GM12892 (cell line): ENCODE data around the gene C5orf47.

Experiments used
- DNase-seq: peaks from one replicate; pipeline ENCODE4 v3.0.0; 2011; ENCODE audit not compliant: insufficient read length
- FAIRE-seq: peaks from 2 replicates; lab custom pipeline; 2011; peaks lifted over from hg19 to GRCh38; lab: Jason Lieb, UNC
- POLR2A ChIP-seq: IDR thresholded peaks from 2 replicates; pipeline ENCODE4 v1.6.1; 2011; ENCODE audit warnings: low read depth, low read length, control low read depth
- POLR2AphosphoS5 ChIP-seq: IDR thresholded peaks from 2 replicates; pipeline ENCODE4 v1.6.1; 2011; ENCODE audit warnings: low read depth, low read length, control low read depth
- TAF1 ChIP-seq: IDR thresholded peaks from 2 replicates; pipeline ENCODE4 v1.6.1; 2011; ENCODE audit warnings: low read depth, mild to moderate bottlenecking, control low read depth, low read length, borderline replicate concordance

C5orf47 gene

DNA sequence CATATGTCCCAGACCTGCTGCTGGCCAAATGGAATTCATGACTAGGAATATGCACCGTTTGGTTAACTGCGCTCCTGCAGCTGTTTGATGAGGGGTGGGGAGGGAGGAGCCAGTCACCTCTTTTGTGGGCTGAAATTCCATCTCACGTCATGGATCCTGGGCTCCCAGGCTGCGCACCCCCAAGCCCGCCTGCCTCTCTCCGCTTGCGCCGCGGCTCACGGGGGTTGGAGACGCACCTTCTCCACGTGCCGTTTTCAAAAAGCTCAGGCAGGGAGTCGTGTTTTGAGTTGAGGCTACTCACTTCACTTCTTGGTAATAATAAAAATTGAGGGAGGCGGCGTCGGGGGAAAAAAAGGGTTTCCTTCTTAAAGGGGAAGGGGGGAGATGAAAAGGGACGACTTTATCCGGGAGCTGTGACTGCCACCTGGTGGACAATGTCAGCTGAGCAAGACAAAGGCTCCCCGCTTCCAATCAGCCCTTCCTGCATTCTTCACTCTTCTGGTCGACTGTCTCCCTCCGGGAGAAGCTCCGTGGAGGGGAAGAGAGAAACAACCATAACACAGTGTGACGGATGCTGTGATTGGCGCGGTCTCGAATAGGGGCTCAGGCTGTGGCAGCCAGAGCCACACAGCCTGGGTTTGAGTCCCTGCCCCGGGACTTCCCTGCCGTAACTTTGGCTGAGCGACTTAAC lies 15.9 kb upstream of the C5orf47 start:
- FAIRE-seq (peak; percentile 85), DNase-seq (peak; percentile 70)
- TF ChIP-seq TAF1 (no peak), POLR2A (no peak), POLR2AphosphoS5 (no peak)

DNA sequence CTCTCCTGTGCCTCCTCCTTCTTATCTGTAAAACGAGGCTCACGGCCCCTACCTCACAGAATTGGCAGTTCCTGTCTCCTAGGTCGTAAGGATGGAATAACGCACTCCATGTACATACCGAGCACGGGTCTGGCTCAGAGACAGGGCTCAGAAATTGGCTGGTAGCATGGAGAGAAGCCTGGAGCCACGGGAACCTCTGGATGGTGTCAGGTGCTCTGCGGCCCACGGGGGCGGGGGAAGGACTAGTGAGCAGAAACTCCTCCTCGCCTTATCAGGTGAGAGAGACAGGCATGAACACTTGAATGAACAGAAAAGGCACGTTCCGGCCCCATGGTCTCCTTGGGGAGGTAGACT lies 15.4 kb upstream of the C5orf47 start:
- TF ChIP-seq POLR2AphosphoS5 (no peak), POLR2A (no peak), TAF1 (no peak)
- DNase-seq (no peak), FAIRE-seq (peak; percentile 46)

DNA sequence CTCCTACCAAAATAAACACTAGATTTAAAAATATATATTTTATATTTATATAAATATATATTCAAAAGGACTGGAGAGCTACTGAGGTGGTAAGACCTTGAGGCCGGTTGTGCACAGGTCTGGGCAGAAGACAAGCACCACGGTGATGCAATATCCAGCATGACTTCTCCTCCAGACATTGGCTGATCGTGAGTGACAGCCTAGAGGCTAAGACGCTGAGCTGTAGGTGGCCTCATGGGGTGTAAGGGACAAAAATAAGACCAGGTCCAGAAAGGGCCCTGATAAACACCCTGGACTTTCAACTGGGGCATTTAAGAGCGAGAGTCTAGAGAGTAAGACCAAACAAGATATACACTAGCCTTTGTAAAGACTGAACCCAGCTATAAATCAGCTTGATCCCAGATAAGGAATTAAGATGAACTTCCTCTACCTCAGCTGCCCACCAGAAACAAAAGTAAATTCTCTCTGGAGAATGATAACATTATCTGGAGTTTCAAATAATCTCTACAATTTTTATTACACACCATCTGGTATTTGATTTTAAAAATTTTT lies 14.2 kb upstream of the C5orf47 start:
- FAIRE-seq: no peak
- no peak for TF ChIP-seq TAF1
- no peak for TF ChIP-seq POLR2AphosphoS5
- no peak for TF ChIP-seq POLR2A
- no peak for DNase-seq

DNA sequence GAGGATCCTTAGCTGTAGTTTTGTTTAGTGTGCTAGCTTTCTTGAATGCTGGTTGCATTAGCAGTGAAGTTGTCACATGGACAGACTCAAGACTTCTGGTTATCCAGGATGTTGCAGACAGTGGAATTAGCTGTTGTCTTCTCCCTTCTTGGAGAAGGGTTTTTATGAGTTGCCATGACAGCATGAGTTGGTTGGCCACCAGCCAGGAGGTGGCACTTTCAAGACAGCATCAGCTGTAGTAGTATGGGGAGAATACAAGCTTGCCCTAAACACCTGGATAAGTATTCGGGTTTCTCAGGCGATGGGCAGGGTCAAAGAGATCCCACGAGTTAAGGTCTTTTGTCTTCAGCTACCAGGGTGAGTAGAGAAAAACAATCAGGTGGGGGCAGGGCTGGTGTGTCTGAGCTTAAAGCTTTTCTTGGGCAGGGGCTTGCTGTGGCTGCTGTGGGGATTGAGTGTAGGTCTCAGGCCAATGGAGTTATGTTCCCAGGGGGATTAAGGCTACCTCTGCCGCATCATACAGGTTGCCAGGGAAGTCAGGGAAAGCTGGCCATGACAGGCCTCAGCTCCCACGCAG lies 7.7 kb upstream of the C5orf47 start:
- TF ChIP-seq TAF1 (no peak), POLR2A (no peak), POLR2AphosphoS5 (no peak)
- no peak for FAIRE-seq
- no peak for DNase-seq

DNA sequence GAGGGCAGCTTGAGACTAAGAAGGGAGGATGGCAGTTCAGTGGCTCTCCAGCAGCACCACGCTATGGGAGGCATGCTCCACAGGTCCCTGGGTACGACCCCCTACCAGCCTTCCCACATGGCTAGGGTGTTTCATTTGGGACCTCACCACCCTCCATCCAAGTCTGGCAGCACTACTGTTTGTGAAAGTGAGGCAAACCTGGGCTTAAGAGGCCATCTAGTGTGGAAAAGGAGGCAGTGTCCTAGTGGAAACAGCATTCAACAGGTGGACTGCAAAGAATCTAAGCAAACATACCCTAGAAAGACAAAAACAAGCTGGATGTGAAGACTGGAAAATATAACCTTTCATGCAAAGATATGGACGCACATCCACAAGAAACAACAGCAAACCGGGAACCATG lies 4.8 kb upstream of the C5orf47 start:
- FAIRE-seq (no peak), DNase-seq (no peak)
- TF ChIP-seq POLR2A: no peak

DNA sequence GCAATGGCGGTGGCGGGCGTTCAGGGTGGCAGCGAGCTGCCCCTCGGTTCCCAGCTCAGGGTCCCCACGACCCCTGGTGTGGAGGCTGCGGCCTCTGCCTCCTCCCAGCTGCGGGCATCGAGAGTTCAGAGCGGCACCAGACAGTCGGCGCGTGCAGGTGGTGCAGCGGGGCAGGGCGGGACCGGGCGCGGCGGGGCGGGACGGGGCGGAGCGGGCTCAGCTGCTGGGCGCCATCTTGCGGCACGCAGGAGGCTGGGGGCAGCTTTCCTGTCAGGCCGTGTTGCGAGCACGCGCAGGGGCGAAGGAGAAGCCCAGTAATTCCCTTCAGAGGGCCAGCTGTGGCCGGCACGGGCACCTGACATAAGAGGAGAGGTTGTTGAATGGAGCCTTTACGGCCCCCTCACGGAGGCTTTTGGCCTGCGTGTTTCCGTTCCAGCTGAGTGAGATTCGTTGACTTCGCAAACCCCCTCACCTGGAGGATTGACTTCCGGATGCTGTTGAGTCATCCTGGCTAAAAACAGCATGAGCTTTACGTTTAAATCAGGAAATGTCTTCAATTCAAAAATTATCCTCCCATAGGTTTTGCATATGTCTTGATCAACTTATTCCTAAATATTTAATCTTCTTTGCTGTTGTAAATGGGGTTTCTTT lies 587 bp downstream of the C5orf47 start:
- FAIRE-seq (no peak), DNase-seq (no peak)
- TF ChIP-seq TAF1 (no peak), POLR2AphosphoS5 (no peak), POLR2A (no peak)

DNA sequence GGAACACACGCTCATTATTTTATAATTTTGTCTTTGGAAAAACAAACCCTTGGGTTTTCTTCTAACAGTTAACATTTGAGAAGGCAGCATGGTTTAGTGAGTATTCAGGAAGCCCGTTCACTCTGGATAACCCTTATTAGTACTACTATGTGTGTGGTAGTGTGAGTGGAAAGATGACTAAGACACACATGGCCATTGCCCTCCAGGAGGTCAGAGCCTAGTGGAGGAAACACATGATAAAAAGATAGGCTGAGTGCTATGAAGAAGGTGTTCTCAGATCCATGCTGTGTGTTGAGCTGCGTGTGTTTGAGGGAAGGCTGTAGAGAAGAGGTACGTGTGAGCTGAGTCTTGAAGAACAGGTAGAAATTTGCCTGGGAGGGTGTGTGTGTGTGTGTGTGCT lies 8.4 kb downstream of the C5orf47 start:
- DNase-seq (no peak), FAIRE-seq (no peak)
- TF ChIP-seq POLR2AphosphoS5 (no peak), TAF1 (no peak), POLR2A (no peak)

DNA sequence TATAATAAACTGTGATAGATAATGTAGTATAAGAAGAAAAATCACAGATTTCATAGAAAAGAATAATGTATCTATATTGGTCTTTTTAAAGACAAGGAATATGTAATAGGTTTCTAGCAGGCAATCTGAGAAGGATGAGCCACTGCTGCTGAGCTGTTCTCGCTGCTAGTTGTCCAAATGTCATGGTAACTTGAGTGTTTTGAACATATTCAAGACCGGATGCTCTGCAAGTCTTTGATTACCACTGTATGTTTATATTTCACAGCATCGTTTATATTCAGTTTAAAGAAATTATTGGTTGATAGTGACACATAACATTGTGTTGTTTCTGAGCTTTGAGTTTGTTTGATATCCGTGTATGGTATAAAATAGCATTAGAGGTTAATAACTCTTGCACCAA lies 9.6 kb downstream of the C5orf47 start:
- no peak for FAIRE-seq

DNA sequence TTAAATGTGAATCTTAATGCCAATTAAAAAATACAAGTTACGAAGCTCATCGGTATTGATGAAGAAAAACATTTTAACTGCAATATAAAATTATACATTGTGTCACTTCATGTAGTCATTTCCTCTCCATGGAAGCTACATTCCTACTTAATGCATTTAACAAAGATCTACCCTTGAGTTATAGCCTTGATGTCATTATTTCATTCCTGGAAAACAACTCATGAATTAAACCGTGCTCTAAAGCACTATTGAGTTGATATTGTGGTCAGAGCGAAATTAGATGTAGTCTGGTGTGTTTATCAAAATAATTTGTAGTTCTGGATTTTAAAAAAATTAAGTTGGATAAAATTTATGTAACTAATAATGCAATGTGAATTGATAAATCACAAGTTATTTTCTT lies 11.1 kb downstream of the C5orf47 start:
- FAIRE-seq: no peak
- no peak for DNase-seq
- TF ChIP-seq TAF1: no peak
- no peak for TF ChIP-seq POLR2AphosphoS5
- TF ChIP-seq POLR2A: no peak

More for the DNA sequence above, 9.6 kb downstream of the C5orf47 start:
- TF ChIP-seq POLR2A: no peak
- no peak for TF ChIP-seq TAF1
- no peak for TF ChIP-seq POLR2AphosphoS5
- DNase-seq: no peak

DNA sequence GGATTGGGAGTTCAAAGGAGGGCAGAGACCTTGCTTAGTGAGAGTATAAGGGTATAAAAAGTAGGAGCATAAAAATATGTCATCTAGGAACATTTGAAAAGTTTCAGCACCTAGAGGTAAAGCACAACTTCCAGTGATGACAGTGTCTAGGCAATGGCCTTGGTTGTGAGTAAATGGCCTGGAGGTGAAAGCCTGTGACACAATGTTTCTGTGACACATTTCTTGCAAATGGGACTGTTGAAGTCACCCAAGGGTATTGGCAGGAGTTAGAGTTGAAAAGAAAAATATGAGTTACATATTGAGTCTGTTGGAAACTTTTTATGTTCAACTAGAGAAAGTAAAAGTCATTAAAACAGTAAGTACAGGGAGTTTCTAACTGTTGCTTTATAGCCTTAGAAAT lies 14.8 kb downstream of the C5orf47 start:
- DNase-seq (no peak), FAIRE-seq (no peak)
- no peak for TF ChIP-seq POLR2AphosphoS5
- no peak for TF ChIP-seq POLR2A
- no peak for TF ChIP-seq TAF1

DNA sequence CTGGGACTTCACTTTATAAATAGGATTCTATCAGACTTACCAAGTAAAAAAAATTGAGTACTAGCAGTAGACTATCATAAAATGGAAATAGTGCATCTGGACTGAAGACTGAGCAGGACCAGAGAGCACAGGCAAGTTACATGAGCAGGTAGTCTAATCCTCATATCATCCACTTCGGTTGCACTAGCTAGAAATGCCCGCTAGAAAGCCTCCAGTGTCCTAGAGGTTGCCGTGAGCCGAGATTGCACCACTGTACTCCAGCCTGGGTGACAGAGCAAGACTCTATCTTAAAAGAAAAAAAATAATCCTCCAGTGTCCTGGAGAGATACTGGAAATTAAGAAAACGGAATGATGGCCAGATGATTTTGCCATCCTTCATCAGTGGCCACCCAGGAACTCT lies 20.0 kb downstream of the C5orf47 start:
- FAIRE-seq (no peak), DNase-seq (no peak)
- TF ChIP-seq TAF1 (no peak), POLR2AphosphoS5 (no peak), POLR2A (no peak)
